H1 (cell line): ENCODE measurements around the gene MAP2K5. TPM values are rescaled to one million over a fixed set of nuclear protein-coding genes. Genes with fewer than 3 reads are reported as not detected.

Experiments
- ASH2L ChIP-seq: fragments of 200-600, 300-600 bp; sonication (generic); IDR thresholded peaks from one replicate; pipeline ENCODE4 v1.7.1; 2017; ENCODE audit warnings: low read length
- CBX5 ChIP-seq: fragments of 300-800, 300-1000 bp; sonication (generic); IDR thresholded peaks from 2 replicates; pipeline ENCODE4 v1.7.1; 2016; ENCODE audit warnings: antibody characterized with exemption, low read length, low read depth
- CBX8 ChIP-seq: fragments of 300-800, 300-1000 bp; sonication (generic); IDR thresholded peaks from 2 replicates; pipeline ENCODE4 v1.7.1; 2016; ENCODE audit warnings: low read depth, low read length, borderline replicate concordance
- EZH2 ChIP-seq: fragments of 200-600 bp; sonication (generic); IDR thresholded peaks from 2 replicates; pipeline ENCODE4 v1.7.1; 2012; ENCODE audit warnings: low read depth, mild to moderate bottlenecking, moderate library complexity, low read length, inconsistent platforms; ENCODE audit not compliant: severe bottlenecking
- KDM4A ChIP-seq: IDR thresholded peaks from one replicate; pipeline ENCODE4 v1.7.1; 2012; ENCODE audit warnings: low read depth, mild to moderate bottlenecking, moderate library complexity, low read length, inconsistent platforms; ENCODE audit not compliant: severe bottlenecking
- KDM5A ChIP-seq: fragments of 200-600 bp; IDR thresholded peaks from 2 replicates; pipeline ENCODE4 v1.7.1; 2012; ENCODE audit warnings: mild to moderate bottlenecking, low read length, inconsistent platforms, mixed read lengths
- POLR2A ChIP-seq, 2 experiments: IDR thresholded peaks; 1 replicate in 1 of 2; 2 replicates in 1 of 2; pipeline ENCODE4 v1.6.1; 2011; ENCODE audit warnings: low read depth in 2 of 2, low read length in 2 of 2, mild to moderate bottlenecking in 2 of 2; ENCODE audit errors: control extremely low read depth in 1 of 2
- POU5F1 ChIP-seq: IDR thresholded peaks from 2 replicates; pipeline ENCODE4 v1.6.1; 2011; ENCODE audit warnings: low read depth, mild to moderate bottlenecking, low read length, moderate library complexity
- SRF ChIP-seq: IDR thresholded peaks from 2 replicates; pipeline ENCODE4 v1.6.1; 2011; ENCODE audit warnings: mild to moderate bottlenecking, low read depth, low read length, moderate library complexity
- TEAD4 ChIP-seq: IDR thresholded peaks from 2 replicates; pipeline ENCODE4 v1.6.1; 2012; ENCODE audit warnings: low read depth, low read length, inconsistent platforms, mixed read lengths
- polyA plus RNA-seq, 7 experiments: library from polyadenylated mRNA; depleted of rRNA in 3 of 7; stranded (reverse) in 5 of 7; unstranded in 2 of 7; fragments of >200 nt in 5 of 7; fragments of 200-250 nt in 2 of 7; gene quantifications; 1 replicate in 5 of 7; 2 replicates in 1 of 7; 4 replicates in 1 of 7; pipeline versions ENCODE4 v1.2.1 to v1.2.3, GENCODE V29; 2011 to 2013; ENCODE audit warnings: missing spikeins in 2 of 7, mixed read lengths in 2 of 7
- total RNA-seq: library from RNA; stranded (reverse); fragmentation: NEBNext Ultra II Directional; extraction: Animal tissue kit (Norgen Biotek cat#: 25700); gene quantifications from 2 replicates; pipeline ENCODE4 v1.2.1, GENCODE V29; 2021
- TF ChIP-seq, protein P1 (sequence below): fragments of 300-600 bp; sonication (generic); IDR thresholded peaks from 2 replicates; pipeline ENCODE4 v1.7.1; 2012; ENCODE audit warnings: low read length, moderate library complexity, mild to moderate bottlenecking, inconsistent platforms; ENCODE audit not compliant: insufficient replicate concordance
- TF ChIP-seq, protein P2 (sequence below): IDR thresholded peaks from 2 replicates; pipeline ENCODE4 v1.6.1; 2011; ENCODE audit warnings: low read length, improper control_type of control experiment

The MAP2K5 gene
- total and polyA plus RNA-seq, 2 of the 8 experiments (the other 6 are each of a cell fraction or from before 2014, with no cell fraction given), result 4.4 to 15.8 TPM

DNA sequence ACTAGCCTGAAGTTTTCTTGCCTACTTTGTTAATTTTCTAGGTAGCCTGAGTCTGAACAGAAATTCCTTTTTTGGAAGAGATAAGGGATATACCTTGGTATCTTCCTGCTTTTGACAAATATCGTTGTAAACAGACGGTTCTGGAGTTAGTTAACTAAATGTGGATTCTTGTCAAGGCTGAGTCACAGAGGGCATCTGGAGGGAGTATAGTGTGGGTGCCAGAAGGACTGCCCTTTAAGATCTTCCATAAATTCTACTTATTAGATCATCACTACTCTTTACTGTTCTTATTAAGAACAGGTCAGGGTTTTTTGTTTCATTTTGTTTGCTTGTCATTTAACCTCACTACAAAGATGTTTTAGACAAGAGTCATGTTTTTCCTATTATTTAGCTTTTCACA is 157.5 kb downstream of the MAP2K5 start (continued):
- TF ChIP-seq, protein P1, sequence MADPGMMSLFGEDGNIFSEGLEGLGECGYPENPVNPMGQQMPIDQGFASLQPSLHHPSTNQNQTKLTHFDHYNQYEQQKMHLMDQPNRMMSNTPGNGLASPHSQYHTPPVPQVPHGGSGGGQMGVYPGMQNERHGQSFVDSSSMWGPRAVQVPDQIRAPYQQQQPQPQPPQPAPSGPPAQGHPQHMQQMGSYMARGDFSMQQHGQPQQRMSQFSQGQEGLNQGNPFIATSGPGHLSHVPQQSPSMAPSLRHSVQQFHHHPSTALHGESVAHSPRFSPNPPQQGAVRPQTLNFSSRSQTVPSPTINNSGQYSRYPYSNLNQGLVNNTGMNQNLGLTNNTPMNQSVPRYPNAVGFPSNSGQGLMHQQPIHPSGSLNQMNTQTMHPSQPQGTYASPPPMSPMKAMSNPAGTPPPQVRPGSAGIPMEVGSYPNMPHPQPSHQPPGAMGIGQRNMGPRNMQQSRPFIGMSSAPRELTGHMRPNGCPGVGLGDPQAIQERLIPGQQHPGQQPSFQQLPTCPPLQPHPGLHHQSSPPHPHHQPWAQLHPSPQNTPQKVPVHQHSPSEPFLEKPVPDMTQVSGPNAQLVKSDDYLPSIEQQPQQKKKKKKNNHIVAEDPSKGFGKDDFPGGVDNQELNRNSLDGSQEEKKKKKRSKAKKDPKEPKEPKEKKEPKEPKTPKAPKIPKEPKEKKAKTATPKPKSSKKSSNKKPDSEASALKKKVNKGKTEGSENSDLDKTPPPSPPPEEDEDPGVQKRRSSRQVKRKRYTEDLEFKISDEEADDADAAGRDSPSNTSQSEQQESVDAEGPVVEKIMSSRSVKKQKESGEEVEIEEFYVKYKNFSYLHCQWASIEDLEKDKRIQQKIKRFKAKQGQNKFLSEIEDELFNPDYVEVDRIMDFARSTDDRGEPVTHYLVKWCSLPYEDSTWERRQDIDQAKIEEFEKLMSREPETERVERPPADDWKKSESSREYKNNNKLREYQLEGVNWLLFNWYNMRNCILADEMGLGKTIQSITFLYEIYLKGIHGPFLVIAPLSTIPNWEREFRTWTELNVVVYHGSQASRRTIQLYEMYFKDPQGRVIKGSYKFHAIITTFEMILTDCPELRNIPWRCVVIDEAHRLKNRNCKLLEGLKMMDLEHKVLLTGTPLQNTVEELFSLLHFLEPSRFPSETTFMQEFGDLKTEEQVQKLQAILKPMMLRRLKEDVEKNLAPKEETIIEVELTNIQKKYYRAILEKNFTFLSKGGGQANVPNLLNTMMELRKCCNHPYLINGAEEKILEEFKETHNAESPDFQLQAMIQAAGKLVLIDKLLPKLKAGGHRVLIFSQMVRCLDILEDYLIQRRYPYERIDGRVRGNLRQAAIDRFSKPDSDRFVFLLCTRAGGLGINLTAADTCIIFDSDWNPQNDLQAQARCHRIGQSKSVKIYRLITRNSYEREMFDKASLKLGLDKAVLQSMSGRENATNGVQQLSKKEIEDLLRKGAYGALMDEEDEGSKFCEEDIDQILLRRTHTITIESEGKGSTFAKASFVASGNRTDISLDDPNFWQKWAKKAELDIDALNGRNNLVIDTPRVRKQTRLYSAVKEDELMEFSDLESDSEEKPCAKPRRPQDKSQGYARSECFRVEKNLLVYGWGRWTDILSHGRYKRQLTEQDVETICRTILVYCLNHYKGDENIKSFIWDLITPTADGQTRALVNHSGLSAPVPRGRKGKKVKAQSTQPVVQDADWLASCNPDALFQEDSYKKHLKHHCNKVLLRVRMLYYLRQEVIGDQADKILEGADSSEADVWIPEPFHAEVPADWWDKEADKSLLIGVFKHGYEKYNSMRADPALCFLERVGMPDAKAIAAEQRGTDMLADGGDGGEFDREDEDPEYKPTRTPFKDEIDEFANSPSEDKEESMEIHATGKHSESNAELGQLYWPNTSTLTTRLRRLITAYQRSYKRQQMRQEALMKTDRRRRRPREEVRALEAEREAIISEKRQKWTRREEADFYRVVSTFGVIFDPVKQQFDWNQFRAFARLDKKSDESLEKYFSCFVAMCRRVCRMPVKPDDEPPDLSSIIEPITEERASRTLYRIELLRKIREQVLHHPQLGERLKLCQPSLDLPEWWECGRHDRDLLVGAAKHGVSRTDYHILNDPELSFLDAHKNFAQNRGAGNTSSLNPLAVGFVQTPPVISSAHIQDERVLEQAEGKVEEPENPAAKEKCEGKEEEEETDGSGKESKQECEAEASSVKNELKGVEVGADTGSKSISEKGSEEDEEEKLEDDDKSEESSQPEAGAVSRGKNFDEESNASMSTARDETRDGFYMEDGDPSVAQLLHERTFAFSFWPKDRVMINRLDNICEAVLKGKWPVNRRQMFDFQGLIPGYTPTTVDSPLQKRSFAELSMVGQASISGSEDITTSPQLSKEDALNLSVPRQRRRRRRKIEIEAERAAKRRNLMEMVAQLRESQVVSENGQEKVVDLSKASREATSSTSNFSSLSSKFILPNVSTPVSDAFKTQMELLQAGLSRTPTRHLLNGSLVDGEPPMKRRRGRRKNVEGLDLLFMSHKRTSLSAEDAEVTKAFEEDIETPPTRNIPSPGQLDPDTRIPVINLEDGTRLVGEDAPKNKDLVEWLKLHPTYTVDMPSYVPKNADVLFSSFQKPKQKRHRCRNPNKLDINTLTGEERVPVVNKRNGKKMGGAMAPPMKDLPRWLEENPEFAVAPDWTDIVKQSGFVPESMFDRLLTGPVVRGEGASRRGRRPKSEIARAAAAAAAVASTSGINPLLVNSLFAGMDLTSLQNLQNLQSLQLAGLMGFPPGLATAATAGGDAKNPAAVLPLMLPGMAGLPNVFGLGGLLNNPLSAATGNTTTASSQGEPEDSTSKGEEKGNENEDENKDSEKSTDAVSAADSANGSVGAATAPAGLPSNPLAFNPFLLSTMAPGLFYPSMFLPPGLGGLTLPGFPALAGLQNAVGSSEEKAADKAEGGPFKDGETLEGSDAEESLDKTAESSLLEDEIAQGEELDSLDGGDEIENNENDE, result no peak
- no peak for TF ChIP-seq SRF
- no peak for TF ChIP-seq KDM5A
- no peak for TF ChIP-seq CBX5
- TF ChIP-seq KDM4A, result no peak
- TF ChIP-seq POU5F1, result no peak
- no peak for TF ChIP-seq POLR2A (IDR thresholded peaks at IDR 0.05; ENCODE audit: control extremely low read depth in 1 of 2, low read depth in 2 of 2, low read length in 2 of 2)
- TF ChIP-seq CBX8, result no peak
- TF ChIP-seq, protein P2, sequence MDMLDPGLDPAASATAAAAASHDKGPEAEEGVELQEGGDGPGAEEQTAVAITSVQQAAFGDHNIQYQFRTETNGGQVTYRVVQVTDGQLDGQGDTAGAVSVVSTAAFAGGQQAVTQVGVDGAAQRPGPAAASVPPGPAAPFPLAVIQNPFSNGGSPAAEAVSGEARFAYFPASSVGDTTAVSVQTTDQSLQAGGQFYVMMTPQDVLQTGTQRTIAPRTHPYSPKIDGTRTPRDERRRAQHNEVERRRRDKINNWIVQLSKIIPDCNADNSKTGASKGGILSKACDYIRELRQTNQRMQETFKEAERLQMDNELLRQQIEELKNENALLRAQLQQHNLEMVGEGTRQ, result no peak
- TF ChIP-seq ASH2L, result no peak
- no peak for TF ChIP-seq TEAD4
- TF ChIP-seq EZH2, result no peak
